A673 (cell line): Measurements from ENCODE around the gene MYRF.

Experiments
- EZH2 ChIP-seq: fragments of 200-600 bp; sonication (generic); IDR thresholded peaks from 2 replicates; pipeline ENCODE4 v1.6.1; 2017; ENCODE audit warnings: borderline replicate concordance, low read depth, mild to moderate bottlenecking, mixed read lengths, antibody characterized with exemption, low read length; ENCODE audit not compliant: poor library complexity, severe bottlenecking
- TF ChIP-seq, protein P1 (sequence below): fragments of 300-800, 200-600 bp; sonication (generic); conservative IDR thresholded peaks from 2 replicates; pipeline ENCODE4 v1.5.1; 2017; ENCODE audit warnings: low read depth, mild to moderate bottlenecking, antibody characterized with exemption, low read length, moderate library complexity, mixed read lengths

DNA sequence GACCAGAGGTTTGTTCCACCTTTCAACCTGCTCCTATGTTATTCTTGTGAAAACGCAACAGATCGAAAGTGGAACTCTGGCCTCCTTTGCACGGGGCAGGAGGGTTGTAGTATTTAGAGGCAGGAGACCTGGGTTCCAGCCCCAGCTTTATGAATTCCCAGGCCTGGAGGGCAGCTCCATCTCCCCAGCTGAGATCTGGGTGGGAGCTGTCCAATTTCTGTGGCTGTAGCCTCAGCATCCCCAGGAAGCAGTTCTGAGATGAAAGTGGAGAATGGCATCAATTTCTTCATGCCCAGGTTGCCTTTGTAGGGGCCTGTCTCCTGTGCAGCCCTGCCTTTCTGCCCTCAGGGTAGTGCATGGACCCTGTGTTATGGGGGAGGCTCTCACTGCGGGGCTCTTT is 79.8 kb downstream of the MYRF start:
- TF ChIP-seq, protein P1, sequence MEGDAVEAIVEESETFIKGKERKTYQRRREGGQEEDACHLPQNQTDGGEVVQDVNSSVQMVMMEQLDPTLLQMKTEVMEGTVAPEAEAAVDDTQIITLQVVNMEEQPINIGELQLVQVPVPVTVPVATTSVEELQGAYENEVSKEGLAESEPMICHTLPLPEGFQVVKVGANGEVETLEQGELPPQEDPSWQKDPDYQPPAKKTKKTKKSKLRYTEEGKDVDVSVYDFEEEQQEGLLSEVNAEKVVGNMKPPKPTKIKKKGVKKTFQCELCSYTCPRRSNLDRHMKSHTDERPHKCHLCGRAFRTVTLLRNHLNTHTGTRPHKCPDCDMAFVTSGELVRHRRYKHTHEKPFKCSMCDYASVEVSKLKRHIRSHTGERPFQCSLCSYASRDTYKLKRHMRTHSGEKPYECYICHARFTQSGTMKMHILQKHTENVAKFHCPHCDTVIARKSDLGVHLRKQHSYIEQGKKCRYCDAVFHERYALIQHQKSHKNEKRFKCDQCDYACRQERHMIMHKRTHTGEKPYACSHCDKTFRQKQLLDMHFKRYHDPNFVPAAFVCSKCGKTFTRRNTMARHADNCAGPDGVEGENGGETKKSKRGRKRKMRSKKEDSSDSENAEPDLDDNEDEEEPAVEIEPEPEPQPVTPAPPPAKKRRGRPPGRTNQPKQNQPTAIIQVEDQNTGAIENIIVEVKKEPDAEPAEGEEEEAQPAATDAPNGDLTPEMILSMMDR, result no peak
- no peak for TF ChIP-seq EZH2
